HG03575 (cell line): ENCODE measurements around the gene CAMTA1.
"Not testable (repeated sequence)": the region's sequence is repeated elsewhere in the genome, so short reads cannot be mapped to it uniquely, and the experiment has no call there.

Experiments used
- ATAC-seq: cut with Tn5 transposase; IDR thresholded peaks from one replicate; pipeline ENCODE4 v1.9.1; 2021; ENCODE audit not compliant: unreplicated experiment, insufficient number of reproducible peaks, low FRiP score; ENCODE audit errors: extremely low read depth

CAMTA1 gene

GRCh38 chr1:6914706-6915105 is 129.5 kb downstream of the CAMTA1 start:
- no peak for ATAC-seq

GRCh38 chr1:6915999-6916565 is 130.8 kb downstream of the CAMTA1 start:
- ATAC-seq, result no peak

DNA sequence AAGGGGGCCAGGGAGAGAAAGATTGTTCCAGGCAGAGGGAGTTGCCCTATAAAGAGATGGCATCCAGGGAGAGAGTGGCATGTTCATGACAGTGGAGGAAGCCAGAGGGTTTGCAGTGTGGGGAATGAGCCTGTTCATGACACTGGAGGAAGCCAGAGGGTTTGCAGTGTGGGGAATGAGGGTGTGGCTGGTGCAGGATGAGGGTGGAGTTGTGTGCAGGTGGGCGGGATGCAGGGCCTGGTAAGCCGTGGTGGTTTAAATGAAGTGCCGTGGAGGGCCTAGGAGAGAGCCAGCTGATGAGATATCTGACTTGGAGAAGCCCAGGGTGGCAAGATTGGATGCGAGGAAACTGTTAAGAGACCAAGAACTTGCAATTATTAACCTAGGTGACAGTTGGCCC is 131.8 kb downstream of the CAMTA1 start:
- ATAC-seq, result no peak

GRCh38 chr1:6918186-6918924 is 133.1 kb downstream of the CAMTA1 start:
- no peak for ATAC-seq

DNA sequence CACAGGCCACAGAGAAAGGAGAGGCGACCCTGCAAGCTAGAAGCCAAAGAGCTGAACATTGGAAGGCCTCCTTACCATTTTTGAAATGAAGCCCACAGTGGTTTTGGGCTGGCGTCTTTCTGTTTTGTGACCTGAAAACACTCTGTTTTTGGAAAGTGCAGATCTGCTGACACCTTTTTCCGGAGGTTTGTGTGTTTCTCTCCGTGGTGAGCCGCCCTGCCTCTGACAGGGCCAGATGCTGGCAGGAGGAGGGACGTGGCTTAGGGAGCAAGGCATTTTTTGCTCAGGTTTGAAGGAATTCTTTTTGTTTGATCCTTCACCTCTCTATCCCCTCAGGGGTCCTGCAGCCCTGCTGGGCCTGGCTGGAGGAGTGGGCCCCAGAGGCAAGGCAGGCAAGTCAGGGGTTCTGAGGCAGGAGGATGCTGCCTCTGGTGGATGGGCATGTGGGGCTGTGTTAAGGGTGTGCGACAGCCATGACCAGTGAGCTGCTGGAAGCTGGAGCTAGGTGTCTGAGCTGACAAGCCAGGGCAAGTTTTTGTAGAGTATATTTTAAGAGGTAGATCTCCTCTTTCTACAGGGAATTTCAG is 133.8 kb downstream of the CAMTA1 start:
- no peak for ATAC-seq

GRCh38 chr1:6921506-6921905 is 136.3 kb downstream of the CAMTA1 start:
- not testable (repeated sequence) for ATAC-seq

- no peak for ATAC-seq
These were observed 137.1 kb downstream of the CAMTA1 start for GRCh38 chr1:6922096-6922931.

GRCh38 chr1:6923012-6923411 is 137.8 kb downstream of the CAMTA1 start:
- ATAC-seq, result no peak

DNA sequence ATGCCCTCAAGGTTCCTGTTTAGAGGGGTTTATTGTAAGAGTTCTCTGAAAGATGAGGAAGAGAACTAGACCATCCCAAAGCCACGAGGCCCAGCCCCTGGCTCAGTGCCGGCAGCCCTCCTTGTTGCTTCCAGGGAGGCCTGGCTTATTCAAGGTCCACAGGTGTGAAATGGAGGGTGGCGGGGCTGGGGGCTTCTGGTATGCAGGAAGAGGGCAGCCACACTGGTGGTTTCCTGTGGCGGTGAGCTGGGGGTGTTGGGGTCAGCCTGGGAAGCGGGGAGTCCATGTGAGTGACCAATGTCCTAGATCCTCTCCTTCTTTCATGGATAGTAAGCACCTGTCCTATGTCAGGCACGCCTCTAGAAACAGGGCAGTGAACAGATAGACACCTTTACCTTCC is 138.2 kb downstream of the CAMTA1 start:
- no peak for ATAC-seq

DNA sequence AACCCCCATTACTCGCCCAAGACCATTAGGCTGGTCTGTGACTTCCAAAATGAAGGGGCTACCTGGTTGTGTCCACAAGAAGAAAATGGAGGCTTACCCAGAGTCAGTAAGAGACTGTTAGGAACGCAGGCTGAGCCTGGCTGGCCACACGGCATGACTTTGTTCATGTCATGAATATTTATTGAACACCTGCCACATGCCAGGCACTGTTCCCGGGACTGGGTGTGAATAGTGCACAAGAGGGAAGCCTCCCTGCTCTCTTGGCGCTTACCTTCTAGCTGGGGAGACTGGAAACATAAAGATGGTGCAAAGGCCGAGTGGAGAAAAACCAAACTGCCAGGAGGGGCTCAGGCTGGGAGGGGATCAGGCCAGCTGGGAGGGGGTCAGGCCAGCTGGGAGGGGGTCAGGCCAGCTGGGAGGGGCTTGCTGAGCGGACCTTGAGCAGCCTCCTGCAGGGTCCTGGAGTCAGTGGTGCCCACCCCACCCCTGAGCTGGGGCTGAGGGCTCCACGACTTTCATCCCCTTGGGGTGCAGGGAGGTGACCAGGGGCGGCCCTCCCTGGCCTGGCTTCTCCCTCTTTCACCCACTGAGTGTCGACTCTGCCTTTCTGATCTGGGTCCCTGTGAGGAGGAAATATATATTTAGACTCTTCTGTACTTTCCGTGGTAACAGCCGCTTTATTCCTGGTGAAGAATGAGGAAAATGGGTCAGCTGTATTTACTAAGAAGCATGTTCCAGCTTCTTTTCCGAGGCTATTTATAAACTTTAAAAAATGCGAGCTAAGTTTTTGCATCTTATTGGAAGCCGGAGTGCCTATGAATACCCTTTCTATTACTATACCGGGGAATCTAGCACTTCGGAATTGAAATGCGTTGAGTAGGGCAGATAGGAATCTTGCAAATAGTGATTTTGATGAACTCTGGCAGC is 139.0 kb downstream of the CAMTA1 start:
- no peak for ATAC-seq

GRCh38 chr1:6924891-6925290 is 139.6 kb downstream of the CAMTA1 start:
- no peak for ATAC-seq

DNA sequence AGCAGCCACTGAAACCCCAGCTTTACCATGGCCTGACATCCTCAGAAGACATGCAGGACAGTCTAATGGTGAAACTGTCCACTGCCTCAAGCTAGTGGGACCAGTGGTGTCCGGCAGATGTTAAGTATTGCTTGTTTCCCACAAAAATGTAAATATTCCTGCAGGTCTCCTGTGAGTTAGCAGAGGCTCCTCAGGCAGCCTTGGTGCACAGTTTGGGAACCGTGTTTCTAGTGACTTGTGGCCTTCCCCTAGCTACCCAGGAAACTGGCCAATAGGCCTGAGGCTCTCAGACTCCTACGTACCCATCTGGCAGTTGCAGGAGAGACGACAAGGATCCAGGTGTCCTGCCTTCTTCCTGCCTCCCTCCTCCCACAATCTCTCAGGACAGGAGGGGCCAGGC is 142.4 kb downstream of the CAMTA1 start:
- ATAC-seq, result no peak

GRCh38 chr1:6928106-6928885 is 143.0 kb downstream of the CAMTA1 start:
- ATAC-seq, result no peak

DNA sequence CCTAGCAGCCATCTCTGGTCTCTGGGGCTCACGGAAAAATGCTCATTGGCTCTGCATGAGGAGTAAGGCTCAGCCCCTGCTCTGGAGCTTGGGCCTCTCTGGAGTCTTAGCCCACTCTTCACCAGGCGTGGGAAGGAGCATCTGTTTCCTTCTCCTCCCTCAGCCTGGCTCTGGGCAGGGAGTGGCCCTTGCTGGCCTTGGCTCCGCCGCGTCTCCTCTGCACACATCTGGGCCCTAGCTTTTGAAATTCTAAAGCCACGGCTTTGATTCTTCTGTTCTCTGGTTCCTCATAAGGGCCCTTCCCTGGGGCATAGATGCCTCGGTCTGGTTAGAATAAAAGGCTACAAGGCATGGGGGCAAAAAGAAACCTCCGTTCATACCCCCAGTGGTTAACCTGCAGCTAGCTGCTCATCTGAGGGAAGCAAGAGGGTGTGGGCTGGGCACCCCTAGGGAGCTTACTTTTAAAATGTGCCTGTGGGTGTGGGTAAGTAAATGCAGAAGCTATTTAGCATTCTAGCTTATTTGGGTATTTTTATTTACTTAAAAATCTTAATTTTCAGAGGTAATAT is 145.6 kb downstream of the CAMTA1 start:
- no peak for ATAC-seq

DNA sequence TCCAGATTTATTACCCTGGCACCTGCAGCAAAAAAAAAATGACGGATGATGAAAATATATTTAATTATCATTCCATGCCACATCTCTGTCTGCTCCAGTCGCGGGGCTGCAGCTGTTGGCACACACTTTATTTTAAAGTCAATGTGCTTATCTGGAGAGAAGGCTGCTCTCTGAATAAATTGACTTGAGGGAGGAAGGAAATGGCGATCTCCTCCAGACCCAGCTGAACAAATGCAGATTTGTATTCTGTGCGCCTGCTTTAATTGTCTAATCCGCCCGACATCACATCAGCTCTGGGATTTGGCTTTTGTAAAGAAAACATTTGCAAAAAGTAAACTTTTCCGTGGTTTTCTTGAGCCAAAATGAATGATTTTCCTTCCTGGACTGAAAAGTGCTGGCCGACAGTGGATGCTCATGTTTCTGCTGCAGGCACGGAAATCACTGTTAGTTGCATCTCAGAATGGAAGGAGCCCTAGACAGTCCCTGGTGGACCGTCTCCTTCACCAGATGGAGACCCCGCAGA is 150.2 kb downstream of the CAMTA1 start:
- no peak for ATAC-seq

DNA sequence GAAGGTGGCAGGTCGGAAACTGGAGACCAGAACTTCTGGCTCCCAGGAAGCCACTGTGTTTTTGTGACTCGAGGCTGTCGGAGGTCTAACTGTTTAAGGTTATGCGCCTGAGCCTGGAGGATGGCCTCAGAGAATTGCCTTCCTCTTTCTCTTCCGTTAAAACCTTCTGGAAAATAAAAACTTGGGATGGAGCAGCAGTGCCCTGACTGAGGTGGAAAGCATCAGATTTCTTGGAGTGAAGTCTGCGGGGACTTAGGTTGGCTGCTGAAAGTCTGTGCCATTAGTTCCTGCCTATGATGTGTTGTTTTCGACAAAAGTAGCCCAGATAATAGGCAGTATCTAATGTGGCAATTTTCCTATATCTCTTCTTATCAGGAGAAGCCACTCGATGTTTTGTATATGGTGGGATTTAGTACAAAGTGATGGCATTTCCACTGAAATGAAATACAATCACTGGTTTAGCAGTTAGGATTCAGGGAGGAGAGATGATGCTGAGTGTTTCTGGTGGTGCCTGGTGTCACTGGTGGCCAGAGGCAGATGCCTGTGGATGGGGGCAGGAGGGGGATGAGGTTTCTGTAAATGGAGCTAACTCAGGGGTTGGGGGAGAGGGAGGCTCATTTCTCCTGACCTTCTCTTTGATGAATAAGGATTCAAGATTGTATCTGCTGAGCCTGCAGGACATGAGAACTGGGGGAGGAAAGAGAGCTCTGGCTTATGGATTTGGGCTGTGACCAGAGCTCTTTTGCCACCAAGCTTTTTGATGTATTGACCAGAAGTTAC is 150.8 kb downstream of the CAMTA1 start:
- no peak for ATAC-seq

DNA sequence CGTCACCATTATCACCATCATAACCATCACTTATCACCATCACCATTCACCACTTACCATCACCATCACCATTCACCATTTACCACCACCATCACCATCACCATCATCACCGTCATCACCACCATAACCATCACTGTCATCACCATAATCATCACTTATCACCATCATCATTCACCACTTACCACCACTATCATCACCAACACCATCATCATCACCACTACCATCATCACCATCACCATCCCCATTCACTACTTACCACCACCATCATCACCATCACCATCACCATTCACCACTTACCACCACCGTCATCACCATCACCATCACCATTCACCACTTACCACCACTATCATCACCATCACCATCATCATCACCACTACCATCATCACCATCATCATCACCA is 151.8 kb downstream of the CAMTA1 start:
- no peak for ATAC-seq
